ENCODE measurements around the gene CROT.

The CROT gene

GRCh38 chr7:87342231-87342630 is 3.2 kb upstream of the CROT start:
- peak; percentile 39 for DNase-seq

DNA sequence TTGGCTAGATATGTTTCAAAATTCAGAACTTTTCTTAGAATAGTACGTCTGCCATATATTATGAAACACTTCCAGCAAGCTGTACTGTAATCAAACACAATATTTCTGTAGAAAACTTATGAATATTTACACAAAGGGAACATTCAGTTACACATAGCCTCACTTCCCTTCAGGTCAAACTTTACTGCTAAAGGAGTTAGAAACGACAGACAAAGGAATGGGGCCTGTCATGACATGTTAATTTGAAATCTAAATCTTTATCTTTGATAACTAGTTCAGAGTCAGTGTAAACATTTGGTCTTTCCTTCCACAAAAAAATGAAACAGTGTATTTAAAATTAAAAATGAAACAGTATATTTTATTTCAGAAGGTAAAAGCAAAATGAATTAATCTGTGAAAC is 1.0 kb upstream of the CROT start:
- peak; percentile 2 for DNase-seq

GRCh38 chr7:87345962-87346371 is 503 bp downstream of the CROT start:
- no peak for DNase-seq

DNA sequence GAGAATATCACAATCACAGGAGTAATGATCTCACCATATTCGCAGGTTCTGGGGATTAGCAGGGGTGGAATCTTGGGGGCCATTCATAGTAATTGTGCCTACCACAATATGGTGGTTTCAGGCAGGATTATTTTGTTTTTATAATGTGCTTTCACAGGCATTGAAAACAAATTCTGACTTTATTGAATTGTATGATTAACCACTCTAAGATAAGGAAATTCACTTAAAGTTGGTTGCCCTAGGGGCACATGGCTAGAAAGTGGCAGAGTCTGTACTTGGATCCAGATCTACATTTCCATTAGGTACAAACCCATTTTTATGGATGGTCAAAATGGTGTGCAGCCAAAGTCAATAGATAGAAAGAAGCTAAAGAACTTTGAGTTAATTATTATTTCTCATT is 1.7 kb downstream of the CROT start:
- no peak for DNase-seq

DNA sequence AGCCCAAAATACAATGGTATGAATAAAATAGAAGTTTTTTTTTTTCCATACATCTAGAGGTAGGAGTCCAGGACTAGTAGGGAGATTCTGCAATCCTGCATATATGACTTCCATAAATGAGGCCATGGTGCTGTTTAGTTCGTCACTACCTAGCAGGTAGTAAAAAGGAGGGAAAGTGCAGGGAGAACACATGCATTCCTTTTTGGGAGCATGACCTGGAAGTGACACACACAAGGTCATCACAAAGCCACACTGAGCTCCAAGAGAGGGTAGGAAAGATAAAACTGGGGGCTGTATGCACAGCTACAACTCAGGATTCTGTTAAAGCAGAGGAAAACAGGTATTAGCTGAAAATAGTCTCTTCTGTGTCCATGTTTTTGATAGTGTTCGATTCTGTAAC is 2.2 kb downstream of the CROT start:
- DNase-seq: no peak

DNA sequence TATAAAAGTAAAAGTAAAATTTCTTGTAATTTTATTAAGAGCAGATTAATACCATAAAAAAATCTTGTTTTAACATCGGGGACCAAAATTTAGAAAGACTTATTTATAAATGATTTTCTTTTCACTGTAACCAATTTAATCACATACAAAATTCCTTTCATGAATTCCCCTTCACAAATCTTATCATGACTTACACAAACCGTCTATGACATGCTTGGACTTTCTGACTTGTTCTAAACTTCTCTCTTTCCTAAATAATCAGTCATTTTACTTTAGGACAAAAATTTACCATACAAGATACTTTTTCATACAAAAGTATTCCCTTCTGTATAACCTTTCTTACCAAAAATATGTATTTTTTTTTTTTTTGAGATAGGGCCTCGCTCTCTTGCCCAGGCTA is 9.3 kb downstream of the CROT start:
- DNase-seq: peak; percentile 15

DNA sequence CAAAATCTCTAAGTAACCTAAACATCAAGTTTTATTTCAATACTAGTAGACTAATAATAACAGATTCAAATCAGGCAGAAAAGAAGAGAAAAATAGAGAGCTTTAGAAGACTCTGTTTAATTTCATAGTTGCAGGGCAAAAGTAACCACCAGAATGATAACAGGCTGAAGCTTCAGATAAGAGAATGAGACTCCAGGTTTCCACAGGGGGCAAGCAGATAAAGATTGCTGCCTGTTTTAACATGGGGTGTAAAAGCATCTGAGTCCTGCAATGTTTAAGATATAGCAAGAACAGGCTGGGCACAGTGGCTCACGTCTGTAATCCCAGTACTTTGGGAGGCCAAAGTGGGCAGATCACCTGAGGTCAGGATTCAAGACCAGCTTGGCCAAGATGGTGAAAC is 11.0 kb downstream of the CROT start:
- DNase-seq: no peak

DNA sequence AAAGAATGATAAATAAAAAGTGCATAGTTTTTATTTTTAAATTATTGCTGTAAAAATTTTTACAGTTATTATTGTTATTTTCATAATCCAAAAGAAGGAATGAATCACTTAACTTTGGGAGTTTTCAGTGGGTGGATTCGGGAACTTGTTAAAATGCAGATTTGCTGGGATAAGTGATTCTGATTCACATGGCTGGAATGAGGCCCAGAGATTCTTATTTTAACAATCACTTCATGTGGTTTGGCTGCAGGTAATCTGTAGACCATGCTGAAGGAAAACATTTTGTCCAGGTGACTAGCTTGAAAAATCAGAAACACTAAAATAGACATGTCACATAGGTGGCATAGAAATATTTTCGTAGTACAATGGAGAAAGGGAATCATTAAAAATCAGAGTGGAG is 13.9 kb downstream of the CROT start:
- DNase-seq: peak; percentile 40

- no peak for DNase-seq
Measured at GRCh38 chr7:87361320-87361719, 15.9 kb downstream of the CROT start.

GRCh38 chr7:87363342-87363741 is 17.9 kb downstream of the CROT start:
- no peak for DNase-seq

DNA sequence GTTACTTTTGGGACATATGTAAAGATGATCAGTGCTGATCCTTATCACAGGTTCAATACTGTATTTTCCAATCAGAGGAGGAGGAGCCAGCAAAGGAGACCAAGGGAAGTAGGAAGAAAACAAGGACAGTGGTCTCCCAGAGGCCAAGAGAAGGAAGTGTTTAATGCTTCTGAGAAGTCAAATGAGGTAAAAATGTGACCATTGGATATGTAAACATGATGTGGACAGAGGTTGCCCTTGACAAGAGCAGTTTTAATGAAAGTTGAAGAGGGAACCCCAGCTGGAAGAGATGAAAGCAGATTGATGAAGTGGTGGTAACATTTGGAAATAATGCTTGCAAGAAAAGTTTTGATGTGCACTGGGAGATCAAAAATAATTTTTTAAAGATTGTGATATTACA is 18.8 kb downstream of the CROT start:
- DNase-seq: no peak

DNA sequence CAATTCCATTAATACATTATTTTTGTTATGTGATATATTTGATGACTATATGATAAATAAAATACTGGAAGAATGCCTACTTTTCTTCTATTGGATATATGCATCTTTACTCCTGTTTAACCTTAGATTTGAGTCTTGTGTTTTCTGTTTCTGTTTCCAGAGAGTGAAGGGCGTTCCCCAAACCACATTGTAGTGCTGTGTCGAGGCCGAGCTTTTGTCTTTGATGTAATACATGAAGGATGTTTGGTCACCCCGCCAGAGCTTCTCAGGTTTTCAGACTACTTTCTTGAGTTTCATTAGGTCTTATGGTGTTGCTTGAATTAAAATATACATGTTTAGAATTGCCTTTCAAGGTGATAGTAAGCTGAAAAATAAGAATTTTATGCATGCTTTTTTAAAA is 23.8 kb downstream of the CROT start:
- no peak for DNase-seq

GRCh38 chr7:87370660-87371180 is 25.3 kb downstream of the CROT start:
- DNase-seq: peak; percentile 38

DNA sequence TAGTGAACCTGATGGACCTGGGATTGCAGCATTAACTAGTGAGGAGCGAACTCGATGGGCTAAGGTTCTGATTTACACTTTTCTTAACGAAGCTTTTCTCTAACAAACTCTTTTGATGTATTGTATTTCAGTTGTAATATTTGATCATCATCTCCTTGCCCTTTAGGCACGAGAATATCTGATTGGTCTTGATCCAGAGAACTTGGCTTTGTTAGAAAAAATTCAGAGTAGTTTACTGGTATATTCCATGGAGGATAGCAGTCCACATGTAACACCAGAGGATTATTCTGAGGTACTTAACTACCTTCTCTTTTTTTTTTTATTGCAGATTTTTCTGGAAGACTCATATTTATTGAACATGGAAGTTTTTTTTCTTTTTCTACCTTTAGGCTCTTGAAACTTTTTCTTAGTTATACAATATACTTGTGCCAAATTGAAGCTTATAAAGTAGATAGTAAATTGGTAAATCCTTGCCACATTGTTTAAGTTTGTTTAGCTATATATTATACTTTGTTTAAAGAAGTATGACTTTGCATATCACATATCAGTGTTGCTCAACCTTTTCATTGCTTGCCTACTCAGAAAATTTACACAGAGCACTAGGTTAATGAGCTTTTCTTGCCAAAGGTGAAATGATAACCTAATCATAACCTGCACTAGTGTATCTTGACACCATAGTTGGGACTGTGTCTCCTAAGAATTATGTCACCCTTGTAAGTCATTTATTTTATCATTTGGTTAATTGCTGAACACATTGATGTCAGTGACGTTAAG is 30.4 kb downstream of the CROT start:
- DNase-seq: no peak

- no peak for DNase-seq
Measured at GRCh38 chr7:87380905-87381304, 35.4 kb downstream of the CROT start.

DNA sequence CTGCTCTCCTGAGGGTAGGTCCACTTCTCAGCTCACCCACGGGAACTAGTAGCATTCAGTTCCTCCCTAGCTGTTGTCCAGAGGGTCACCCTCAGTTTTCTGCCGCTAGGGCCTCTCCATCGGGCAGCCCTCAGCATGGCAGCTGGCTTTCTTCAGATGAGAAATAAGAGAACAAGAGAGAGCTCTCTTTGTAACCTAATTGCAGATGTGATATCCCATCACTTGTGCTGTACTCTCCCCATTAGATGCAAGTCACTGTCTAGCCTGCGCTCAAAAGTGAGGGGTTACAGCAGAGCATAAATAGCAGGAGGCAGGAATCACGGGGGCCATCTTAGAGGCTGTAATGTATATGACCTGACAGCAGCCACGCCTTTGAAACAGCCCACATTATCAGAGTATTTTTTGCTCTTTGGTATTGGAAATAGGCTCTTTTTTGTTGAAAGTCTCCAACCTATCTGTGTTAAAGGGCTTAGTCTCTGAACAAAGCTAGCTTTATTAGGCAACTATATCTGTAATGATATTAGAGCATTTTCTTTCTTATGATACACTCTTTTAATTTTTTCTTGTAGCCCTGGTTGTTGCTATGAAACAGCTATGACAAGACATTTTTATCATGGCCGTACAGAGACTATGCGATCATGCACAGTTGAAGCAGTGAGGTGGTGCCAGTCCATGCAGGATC is 45.7 kb downstream of the CROT start:
- no peak for DNase-seq

GRCh38 chr7:87395442-87396020 is 50.1 kb downstream of the CROT start:
- DNase-seq: no peak

DNA sequence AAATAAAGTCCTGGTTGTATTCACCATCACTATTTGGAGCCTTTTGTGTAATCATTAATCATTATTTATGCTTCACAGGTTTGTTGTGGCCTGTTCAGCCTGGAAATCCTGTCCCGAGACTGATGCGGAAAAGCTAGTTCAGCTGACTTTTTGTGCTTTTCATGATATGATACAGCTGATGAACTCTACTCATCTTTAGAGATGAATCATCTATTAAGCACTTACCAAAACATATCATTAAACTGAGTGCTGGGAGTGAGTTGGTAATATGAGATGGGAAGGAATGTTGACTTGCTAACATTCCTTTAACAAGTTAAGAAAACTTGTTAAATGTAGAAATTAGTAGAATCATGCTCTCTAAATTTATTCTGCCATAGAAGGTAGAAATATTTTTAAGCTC is 53.0 kb downstream of the CROT start:
- peak; percentile 84 for DNase-seq

DNA sequence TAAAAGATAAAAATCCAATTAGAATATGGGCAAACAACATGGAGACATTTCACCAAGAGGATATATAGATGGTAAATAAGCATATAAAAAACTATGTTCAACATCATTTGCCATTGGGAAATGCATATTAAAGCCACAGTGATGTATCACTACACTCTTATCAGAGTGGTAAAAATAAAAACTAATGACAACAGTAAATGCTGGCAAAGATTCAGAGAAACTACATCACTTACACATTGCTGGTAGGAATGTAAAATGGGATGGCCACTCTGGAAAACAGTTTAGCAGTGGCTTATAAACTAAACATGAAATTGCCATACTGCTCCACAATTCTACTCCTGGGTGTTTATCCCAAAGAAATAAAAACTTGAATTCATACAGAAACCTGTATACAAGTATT is 59.2 kb downstream of the CROT start:
- DNase-seq: no peak

DNA sequence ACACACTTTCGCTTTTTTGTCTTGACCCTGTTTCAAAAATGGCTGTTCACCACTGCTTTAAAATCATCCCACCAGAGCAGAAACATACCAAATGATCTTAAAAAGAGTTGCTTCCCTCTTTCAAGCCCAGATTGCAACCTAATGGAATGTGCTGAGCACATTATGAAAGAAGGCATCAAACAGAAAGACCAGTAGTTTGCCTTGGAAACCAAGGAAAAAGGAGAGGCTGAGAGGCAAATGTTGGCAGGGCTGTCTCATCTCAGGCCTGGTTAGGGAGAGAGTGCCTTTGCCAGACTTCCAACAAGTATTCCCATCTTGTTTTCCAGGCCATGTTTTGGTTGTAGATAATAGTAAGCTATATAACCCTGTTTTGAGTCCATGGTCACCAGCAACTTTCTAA is 65.7 kb downstream of the CROT start:
- no peak for DNase-seq

GRCh38 chr7:87413029-87413428 is 67.6 kb downstream of the CROT start:
- no peak for DNase-seq

DNA sequence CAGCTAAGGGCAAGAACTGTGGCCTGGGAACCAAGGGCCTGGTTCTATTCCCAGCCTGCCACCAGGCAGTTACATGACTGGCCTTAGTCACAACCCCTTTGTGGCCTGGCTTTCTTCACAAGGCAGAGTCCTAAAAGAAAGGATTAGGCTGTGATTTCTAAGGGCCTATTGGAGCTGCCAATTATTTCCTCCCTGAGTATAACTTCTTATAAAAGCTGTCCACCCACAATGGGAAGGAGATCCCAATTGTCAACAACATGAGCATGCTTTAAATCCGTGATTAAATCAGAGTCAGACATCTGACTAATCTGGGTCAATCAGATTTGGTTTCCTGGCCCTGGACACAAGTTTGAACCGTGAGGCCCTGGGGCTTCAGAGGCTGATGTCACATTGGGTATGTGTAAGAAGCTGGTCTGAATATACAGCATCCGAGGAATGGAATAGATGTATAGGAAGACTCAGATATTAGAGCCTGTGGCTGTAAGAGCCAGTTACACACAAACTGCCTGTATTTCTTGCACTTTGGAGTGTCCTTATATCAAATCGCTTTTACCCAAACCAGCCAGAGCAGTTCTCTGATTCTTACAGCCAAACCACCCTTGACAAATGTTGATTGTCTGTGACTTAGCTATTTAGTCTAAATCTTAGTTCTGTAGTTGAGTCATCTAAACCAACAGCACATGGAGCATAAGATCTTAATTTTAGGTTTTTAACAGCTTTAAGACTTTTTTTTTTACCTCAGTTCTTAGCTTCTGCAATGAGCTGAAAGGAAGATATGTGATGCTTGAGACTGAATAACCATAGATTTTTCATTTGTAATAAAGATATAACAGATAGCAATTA is 68.7 kb downstream of the CROT start:
- DNase-seq: peak; percentile 53

DNA sequence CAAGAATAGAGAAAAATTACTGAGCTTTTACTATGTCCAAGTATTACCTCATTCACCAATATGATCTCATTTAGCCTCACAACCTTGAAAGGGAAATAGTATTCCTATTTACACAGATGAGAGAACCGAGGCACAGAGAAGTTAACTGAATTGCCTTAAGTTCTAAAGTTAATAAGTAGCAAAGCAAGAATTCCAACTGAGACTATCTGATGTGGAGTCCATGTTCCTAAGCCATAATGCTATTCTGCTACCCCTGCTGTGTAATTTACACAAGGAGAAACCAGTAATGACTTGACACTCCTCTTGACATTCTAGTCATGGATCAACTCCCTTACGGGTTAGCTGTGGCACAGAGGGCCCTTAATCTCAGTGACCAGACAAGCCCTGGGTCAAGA is 69.3 kb downstream of the CROT start:
- DNase-seq: peak; percentile 8

Measured in HCEC 1CT (cell line).